HUDEP-2 (cell line): Measurements from ENCODE around the gene CTU2.
"Not testable (repeated sequence)": the region's sequence is repeated elsewhere in the genome, so short reads cannot be mapped to it uniquely, and the experiment has no call there.

Experiments
- DNase-seq, 76 experiments: peaks; one replicate each; lab custom pipeline; 2025; ENCODE audit not compliant: unreplicated experiment in 76 of 76; lab: John Stamatoyannopoulos, UW

CTU2 gene

GRCh38 chr16:88706229-88706964 is at the start of gene CTU2, which contains the start of gene RNF166:
Gene CTU2, plus strand, starts transcription at chr16:88706503. Its CDS starts 28 bp downstream, at chr16:88706531.
Gene RNF166, minus strand, starts transcription at chr16:88706408. Its CDS starts 83 bp downstream, at chr16:88706325.
- DNase-seq, result peak in 72 of 76 experiments; percentile 24 to 89 (median 74)

GRCh38 chr16:88657371-88657770 is 48.9 kb upstream of the CTU2 start:
- no peak for DNase-seq

- no peak for DNase-seq
Observed at GRCh38 chr16:88658714-88659113, 47.6 kb upstream of the CTU2 start.

- no peak for DNase-seq
Observed at GRCh38 chr16:88659160-88659559, 47.1 kb upstream of the CTU2 start.

- DNase-seq, result no peak
Observed at GRCh38 chr16:88661468-88661867, 44.8 kb upstream of the CTU2 start.

GRCh38 chr16:88662222-88662842 is 44.0 kb upstream of the CTU2 start:
- no peak for DNase-seq

GRCh38 chr16:88662843-88663606 is 43.3 kb upstream of the CTU2 start, which contains the start of gene MVD:
Gene MVD, minus strand, starts transcription at chr16:88663091. Its CDS starts 11 bp downstream, at chr16:88663080.
- DNase-seq, result peak in 75 of 76 experiments; percentile 34 to 97 (median 94)

- no peak for DNase-seq
Observed at GRCh38 chr16:88665148-88665547, 41.2 kb upstream of the CTU2 start.

- DNase-seq, result no peak
Observed at GRCh38 chr16:88665570-88665969, 40.7 kb upstream of the CTU2 start.

GRCh38 chr16:88667461-88667860 is 38.8 kb upstream of the CTU2 start:
- no peak for DNase-seq

- not testable (repeated sequence) for DNase-seq
Observed at GRCh38 chr16:88669493-88669892, 36.8 kb upstream of the CTU2 start.

GRCh38 chr16:88669980-88670379 is 36.3 kb upstream of the CTU2 start:
- DNase-seq, result no peak

- no peak for DNase-seq
Observed at GRCh38 chr16:88671806-88672205, 34.5 kb upstream of the CTU2 start.

- peak in 1 of 76 experiments; percentile 13 for DNase-seq
Observed at GRCh38 chr16:88672776-88673175, 33.5 kb upstream of the CTU2 start.

GRCh38 chr16:88673716-88674379 is 32.5 kb upstream of the CTU2 start:
- no peak for DNase-seq

GRCh38 chr16:88676502-88677242 is 29.6 kb upstream of the CTU2 start:
- DNase-seq, result no peak

GRCh38 chr16:88677721-88678120 is 28.6 kb upstream of the CTU2 start:
- no peak for DNase-seq

GRCh38 chr16:88678224-88678979 is 27.9 kb upstream of the CTU2 start:
- DNase-seq, result no peak

GRCh38 chr16:88680554-88681083 is 25.7 kb upstream of the CTU2 start:
- DNase-seq, result no peak
